HG02623 (cell line): ENCODE data around the gene LRP1.

Experiments
- ATAC-seq: cut with Tn5 transposase; IDR thresholded peaks from one replicate; pipeline ENCODE4 v1.9.1; 2021; ENCODE audit warnings: moderate library complexity; ENCODE audit not compliant: unreplicated experiment

The LRP1 gene

GRCh38 chr12:57133013-57133569, 4.8 kb downstream of the LRP1 start:
- no peak for ATAC-seq

GRCh38 chr12:57133916-57134315, 5.6 kb downstream of the LRP1 start:
- no peak for ATAC-seq

GRCh38 chr12:57134949-57135348, 6.7 kb downstream of the LRP1 start:
- ATAC-seq: no peak

GRCh38 chr12:57135527-57136326, 7.4 kb downstream of the LRP1 start:
- ATAC-seq: no peak

GRCh38 chr12:57138526-57139272, 10.4 kb downstream of the LRP1 start:
- ATAC-seq: no peak

GRCh38 chr12:57139796-57140649, 11.7 kb downstream of the LRP1 start:
- ATAC-seq: no peak

- ATAC-seq: no peak
Measured at GRCh38 chr12:57141249-57141648, 13.0 kb downstream of the LRP1 start.

GRCh38 chr12:57142121-57142520, 13.8 kb downstream of the LRP1 start:
- ATAC-seq: no peak

GRCh38 chr12:57142727-57143126, 14.4 kb downstream of the LRP1 start:
- no peak for ATAC-seq

GRCh38 chr12:57143454-57143853, 15.2 kb downstream of the LRP1 start:
- no peak for ATAC-seq

- ATAC-seq: no peak
Measured at GRCh38 chr12:57145460-57146059, 17.3 kb downstream of the LRP1 start.

- no peak for ATAC-seq
Measured at GRCh38 chr12:57146092-57146491, 17.8 kb downstream of the LRP1 start.

GRCh38 chr12:57146961-57147944, 19.0 kb downstream of the LRP1 start, which contains the start of gene LRP1-AS:
LRP1-AS (minus strand) TSS chr12:57147619.
- ATAC-seq: no peak

- ATAC-seq: no peak
Measured at GRCh38 chr12:57148469-57149244, 20.4 kb downstream of the LRP1 start.

GRCh38 chr12:57149245-57149900, 21.1 kb downstream of the LRP1 start:
- ATAC-seq: no peak

GRCh38 chr12:57150400-57151000, 22.2 kb downstream of the LRP1 start:
- no peak for ATAC-seq

GRCh38 chr12:57151741-57152630, 23.7 kb downstream of the LRP1 start:
- no peak for ATAC-seq
